Retinal pigment epithelial cell (primary cell): ENCODE results near the gene GBX1.

Experiments used
- DNase-seq: peaks from one replicate; pipeline ENCODE4 v3.0.0-alpha.2; 2010; ENCODE audit warnings: low read depth
- H3K4me3 ChIP-seq: 2 replicates; pipeline ENCODE4 v1.5.1; 2011; ENCODE audit warnings: mild to moderate bottlenecking, low read length, control low read depth, moderate library complexity
- CTCF ChIP-seq: conservative IDR thresholded peaks from 2 replicates; pipeline ENCODE4 v1.5.1; 2011; ENCODE audit warnings: low read depth, low read length, control low read depth, inconsistent platforms

The GBX1 gene

GRCh38 chr7:151209588-151209987 lies 42.1 kb upstream of the GBX1 start:
- DNase-seq = no peak
- TF ChIP-seq CTCF = no peak
- no peak overlapping the region for H3K4me3 ChIP-seq

- no peak for DNase-seq
- no peak for TF ChIP-seq CTCF
- H3K4me3 ChIP-seq = no peak overlapping the region
Observed at GRCh38 chr7:151208253-151208862, 40.9 kb upstream of the GBX1 start.

- no peak for DNase-seq
- no peak overlapping the region for H3K4me3 ChIP-seq
- no peak for TF ChIP-seq CTCF
Observed at GRCh38 chr7:151207804-151208203, 40.3 kb upstream of the GBX1 start.

GRCh38 chr7:151207315-151207714 lies 39.8 kb upstream of the GBX1 start:
- H3K4me3 ChIP-seq = no peak overlapping the region
- TF ChIP-seq CTCF = no peak
- no peak for DNase-seq

GRCh38 chr7:151206914-151207313 lies 39.4 kb upstream of the GBX1 start:
- no peak for TF ChIP-seq CTCF
- no peak overlapping the region for H3K4me3 ChIP-seq
- DNase-seq = peak; percentile 2

- no peak for TF ChIP-seq CTCF
- H3K4me3 ChIP-seq = no peak overlapping the region
- no peak for DNase-seq
Observed at GRCh38 chr7:151205730-151206129, 38.2 kb upstream of the GBX1 start.

GRCh38 chr7:151204383-151205032 lies 37.0 kb upstream of the GBX1 start:
- DNase-seq = no peak
- H3K4me3 ChIP-seq = no peak overlapping the region
- no peak for TF ChIP-seq CTCF
